Stomach smooth muscle (tissue), 2 donors: ENCODE results near the gene GID8.

Source experiments
- H3K27ac ChIP-seq: one replicate; pipeline ENCODE4 v1.7.0; 2013; ENCODE audit warnings: mild to moderate bottlenecking, low read length, inconsistent platforms
- H3K27me3 ChIP-seq, 2 donors: one replicate each; pipeline ENCODE4 v1.7.0; 2013; ENCODE audit warnings: low read length in 2 of 2; ENCODE audit not compliant: insufficient read depth in 2 of 2, control insufficient read depth in 1 of 2
- H3K36me3 ChIP-seq, 2 donors: one replicate each; pipeline ENCODE4 v1.7.0; 2013; ENCODE audit warnings: low read length in 2 of 2; ENCODE audit not compliant: control insufficient read depth in 2 of 2, insufficient read depth in 2 of 2
- H3K4me1 ChIP-seq: one replicate; pipeline ENCODE4 v1.7.0; 2013; ENCODE audit warnings: low read length; ENCODE audit not compliant: control insufficient read depth, insufficient read depth
- H3K4me3 ChIP-seq, 2 donors: one replicate each; pipeline ENCODE4 v1.7.0; 2013; ENCODE audit warnings: low read length in 2 of 2
- H3K9ac ChIP-seq, 2 donors: one replicate each; pipeline ENCODE4 v1.7.0; 2013; ENCODE audit warnings: low read length in 2 of 2, mild to moderate bottlenecking in 1 of 2
- H3K9me3 ChIP-seq, 2 donors: one replicate each; pipeline ENCODE4 v1.7.0; 2013; ENCODE audit warnings: low read length in 2 of 2; ENCODE audit not compliant: control insufficient read depth in 2 of 2
- donor health status: healthy.
- donor health status: Pancreatic carcinoma.

GID8 gene

GRCh38 chr20:62913043-62913630 lies 24.8 kb upstream of the GID8 start:
- no peak overlapping the region for H3K4me3 ChIP-seq
- no peaks in the 10 kb centered on the region for H3K27me3 ChIP-seq
- H3K9me3 ChIP-seq = no peaks in the 10 kb centered on the region
- H3K36me3 ChIP-seq = peaks cover 39 to 42% of the 10 kb centered on the region in 2 donors
- no peak overlapping the region for H3K9ac ChIP-seq
- no peak overlapping the region for H3K27ac ChIP-seq
- H3K4me1 ChIP-seq = peaks cover 41% of the 10 kb centered on the region

GRCh38 chr20:62914436-62914835 lies 23.5 kb upstream of the GID8 start:
- Histone ChIP-seq H3K9ac (no peak overlapping the region), H3K27me3 (no peaks in the 10 kb centered on the region), H3K27ac (no peak overlapping the region), H3K36me3 (peaks cover 27 to 29% of the 10 kb centered on the region in 2 donors), H3K4me1 (peaks cover 49% of the 10 kb centered on the region), H3K9me3 (no peaks in the 10 kb centered on the region), H3K4me3 (peak overlapping the region in 1 of 2 donors; percentile 22)

GRCh38 chr20:62914970-62915457 lies 22.9 kb upstream of the GID8 start:
- H3K36me3 ChIP-seq = peaks cover 21 to 24% of the 10 kb centered on the region in 2 donors
- H3K9me3 ChIP-seq = no peaks in the 10 kb centered on the region
- H3K4me1 ChIP-seq = peaks cover 54% of the 10 kb centered on the region
- no peaks in the 10 kb centered on the region for H3K27me3 ChIP-seq
- H3K4me3 ChIP-seq = peak overlapping the region in 1 of 2 donors; percentile 55
- no peak overlapping the region for H3K27ac ChIP-seq
- peak overlapping the region in 1 of 2 donors; percentile 29 for H3K9ac ChIP-seq

- H3K4me1 ChIP-seq = peaks cover 64% of the 10 kb centered on the region
- H3K9ac ChIP-seq = no peak overlapping the region
Measured at GRCh38 chr20:62916703-62917476, 21.1 kb upstream of the GID8 start.

GRCh38 chr20:62917720-62918119 lies 20.2 kb upstream of the GID8 start:
- H3K27me3 ChIP-seq = no peaks in the 10 kb centered on the region
- H3K4me3 ChIP-seq = no peak overlapping the region
- H3K36me3 ChIP-seq = peaks cover 0 to 3% of the 10 kb centered on the region in 2 donors
- H3K9me3 ChIP-seq = no peaks in the 10 kb centered on the region
- H3K27ac ChIP-seq = no peak overlapping the region
- no peak overlapping the region for H3K9ac ChIP-seq
- peaks cover 68% of the 10 kb centered on the region for H3K4me1 ChIP-seq

More at GRCh38 chr20:62916703-62917476, 21.1 kb upstream of the GID8 start:
- Histone ChIP-seq H3K36me3 (peaks cover 3 to 5% of the 10 kb centered on the region in 2 donors), H3K4me3 (no peak overlapping the region), H3K27me3 (no peaks in the 10 kb centered on the region), H3K9me3 (no peaks in the 10 kb centered on the region), H3K27ac (no peak overlapping the region)

GRCh38 chr20:62918147-62918546 lies 19.8 kb upstream of the GID8 start:
- H3K27ac ChIP-seq = no peak overlapping the region
- H3K4me3 ChIP-seq = no peak overlapping the region
- no peaks in the 10 kb centered on the region for H3K27me3 ChIP-seq
- H3K9me3 ChIP-seq = no peaks in the 10 kb centered on the region
- H3K4me1 ChIP-seq = peaks cover 70% of the 10 kb centered on the region
- H3K36me3 ChIP-seq = peaks cover 0 to under 1% of the 10 kb centered on the region in 2 donors
- no peak overlapping the region for H3K9ac ChIP-seq

GRCh38 chr20:62918831-62919230 lies 19.1 kb upstream of the GID8 start:
- H3K27me3 ChIP-seq = no peaks in the 10 kb centered on the region
- peaks cover 71% of the 10 kb centered on the region for H3K4me1 ChIP-seq
- H3K27ac ChIP-seq = no peak overlapping the region
- H3K4me3 ChIP-seq = no peak overlapping the region
- H3K9me3 ChIP-seq = no peaks in the 10 kb centered on the region
- no peaks in the 10 kb centered on the region for H3K36me3 ChIP-seq
- no peak overlapping the region for H3K9ac ChIP-seq

- H3K9me3 ChIP-seq = no peaks in the 10 kb centered on the region
- H3K27ac ChIP-seq = no peak overlapping the region
- no peak overlapping the region for H3K9ac ChIP-seq
- no peaks in the 10 kb centered on the region for H3K36me3 ChIP-seq
- no peaks in the 10 kb centered on the region for H3K27me3 ChIP-seq
- H3K4me3 ChIP-seq = no peak overlapping the region
- H3K4me1 ChIP-seq = peaks cover 68% of the 10 kb centered on the region
Measured at GRCh38 chr20:62920039-62920645, 17.8 kb upstream of the GID8 start.

GRCh38 chr20:62921119-62921687 lies 16.7 kb upstream of the GID8 start:
- no peaks in the 10 kb centered on the region for H3K27me3 ChIP-seq
- peaks cover 68% of the 10 kb centered on the region for H3K4me1 ChIP-seq
- no peak overlapping the region for H3K27ac ChIP-seq
- H3K36me3 ChIP-seq = no peaks in the 10 kb centered on the region
- H3K9ac ChIP-seq = no peak overlapping the region
- no peaks in the 10 kb centered on the region for H3K9me3 ChIP-seq
- peak overlapping the region in 1 of 2 donors; percentile 22 for H3K4me3 ChIP-seq

GRCh38 chr20:62922451-62922921 lies 15.5 kb upstream of the GID8 start:
- peak overlapping the region; percentile 6 for H3K27ac ChIP-seq
- H3K9me3 ChIP-seq = no peaks in the 10 kb centered on the region
- H3K36me3 ChIP-seq = no peaks in the 10 kb centered on the region
- H3K9ac ChIP-seq = no peak overlapping the region
- H3K4me1 ChIP-seq = peaks cover 65% of the 10 kb centered on the region
- no peaks in the 10 kb centered on the region for H3K27me3 ChIP-seq
- no peak overlapping the region for H3K4me3 ChIP-seq
